NCI-H1417 (cell line): Measurements from ENCODE around the gene WNT3A.
"Not testable (repeated sequence)": the region's sequence is repeated elsewhere in the genome, so short reads cannot be mapped to it uniquely, and the experiment has no call there.

Source experiments
- DNase-seq, 3 experiments: peaks; one replicate each; lab custom pipeline; 2025; lab: John Stamatoyannopoulos, UW

Gene WNT3A

GRCh38 chr1:228006786-228007048, at the start of gene WNT3A:
TSS of gene WNT3A (plus strand) at chr1:228006998. CDS start at chr1:228007129, 131 bp downstream.
- DNase-seq, result no peak

- DNase-seq, result no peak
These were observed 48.0 kb upstream of the WNT3A start for GRCh38 chr1:227958617-227959324.

GRCh38 chr1:227959325-227959860, 47.4 kb upstream of the WNT3A start:
- DNase-seq, result no peak

- no peak for DNase-seq
These were observed 44.9 kb upstream of the WNT3A start for GRCh38 chr1:227961651-227962466.

- DNase-seq, result not testable (repeated sequence)
These were observed 40.1 kb upstream of the WNT3A start for GRCh38 chr1:227966733-227967132.

- not testable (repeated sequence) for DNase-seq
These were observed 39.0 kb upstream of the WNT3A start for GRCh38 chr1:227967815-227968214.

GRCh38 chr1:227970076-227970995, 36.5 kb upstream of the WNT3A start:
- not testable (repeated sequence) for DNase-seq

- DNase-seq, result not testable (repeated sequence)
These were observed 35.6 kb upstream of the WNT3A start for GRCh38 chr1:227971216-227971615.

GRCh38 chr1:227971643-227972282, 35.0 kb upstream of the WNT3A start:
- DNase-seq, result not testable (repeated sequence)

GRCh38 chr1:227972283-227972679, 34.5 kb upstream of the WNT3A start:
- not testable (repeated sequence) for DNase-seq

GRCh38 chr1:227972843-227973374, 33.9 kb upstream of the WNT3A start:
- DNase-seq, result not testable (repeated sequence)

GRCh38 chr1:227973724-227974288, 33.0 kb upstream of the WNT3A start:
- not testable (repeated sequence) for DNase-seq

- not testable (repeated sequence) for DNase-seq
These were observed 31.1 kb upstream of the WNT3A start for GRCh38 chr1:227975583-227976283.

GRCh38 chr1:227987181-227987580, 19.6 kb upstream of the WNT3A start:
- no peak for DNase-seq

GRCh38 chr1:227994632-227995300, 12.0 kb upstream of the WNT3A start:
- DNase-seq, result no peak

GRCh38 chr1:227996187-227996950, 10.4 kb upstream of the WNT3A start:
- no peak for DNase-seq

- DNase-seq, result no peak
These were observed 8.3 kb upstream of the WNT3A start for GRCh38 chr1:227998374-227999055.
